CD14-positive monocyte (primary cell): ENCODE measurements around the gene MEAF6. TPM values are rescaled to one million over a fixed set of nuclear protein-coding genes. Genes with fewer than 3 reads are reported as not detected.
"Not testable (repeated sequence)": the region's sequence is repeated elsewhere in the genome, so short reads cannot be mapped to it uniquely, and the experiment has no call there.

Source experiments
- DNase-seq, 3 donors: peaks; one replicate each; pipeline ENCODE4 v3.0.0-alpha.2; 2011 to 2022
- H2AFZ ChIP-seq: 2 replicates; pipeline ENCODE4 v1.6.0; 2012; ENCODE audit warnings: mild to moderate bottlenecking, low read depth, low read length, inconsistent platforms; ENCODE audit not compliant: insufficient read depth, poor library complexity, severe bottlenecking
- H3K27ac ChIP-seq, 2 donors: 1 replicate in 1 of 2; 2 replicates in 1 of 2; pipeline ENCODE4 v1.5.1; 2012 to 2013; ENCODE audit warnings: low read length in 2 of 2, control low read depth in 1 of 2, inconsistent platforms in 1 of 2, low read depth in 1 of 2, mild to moderate bottlenecking in 1 of 2
- H3K27me3 ChIP-seq, 2 donors: one replicate each; pipeline versions ENCODE4 v1.6.0 to v1.6.1; 2011 to 2013; ENCODE audit warnings: low read length in 2 of 2; ENCODE audit not compliant: control insufficient read depth in 2 of 2, insufficient read depth in 2 of 2
- H3K36me3 ChIP-seq, 2 donors: replicated peaks in 1 of 2; 1 replicate in 1 of 2; 2 replicates in 1 of 2; pipeline versions ENCODE4 v1.5.1 to v1.6.1; 2012 to 2013; ENCODE audit warnings: low read length in 2 of 2, control low read depth in 1 of 2, inconsistent platforms in 1 of 2, mild to moderate bottlenecking in 1 of 2; ENCODE audit not compliant: insufficient read depth in 2 of 2, control insufficient read depth in 1 of 2
- H3K4me1 ChIP-seq, 2 donors: 1 replicate in 1 of 2; 2 replicates in 1 of 2; pipeline versions ENCODE4 v1.5.1 to v1.6.1; 2012 to 2013; ENCODE audit warnings: low read length in 2 of 2, control low read depth in 1 of 2, inconsistent platforms in 1 of 2, mild to moderate bottlenecking in 1 of 2, moderate library complexity in 1 of 2; ENCODE audit not compliant: insufficient read depth in 2 of 2, control insufficient read depth in 1 of 2
- H3K4me2 ChIP-seq: replicated peaks from 2 replicates; pipeline ENCODE3; 2012; ENCODE audit warnings: low read length, moderate library complexity, mild to moderate bottlenecking; ENCODE audit not compliant: poor library complexity, severe bottlenecking; ENCODE audit errors: extremely low read depth
- H3K4me3 ChIP-seq, 3 experiments: fragments of 200-600 bp in 1 of 3; sonication (generic) in 1 of 3; replicated peaks in 1 of 3; 1 replicate in 2 of 3; 2 replicates in 1 of 3; pipeline ENCODE4 v1.5.1; 2011 to 2013; ENCODE audit warnings: low read length in 3 of 3, mild to moderate bottlenecking in 3 of 3, control low read depth in 2 of 3, low read depth in 2 of 3, inconsistent platforms in 1 of 3, moderate library complexity in 1 of 3
- H3K79me2 ChIP-seq: 2 replicates; pipeline ENCODE4 v1.6.0; 2012; ENCODE audit warnings: mild to moderate bottlenecking, control low read depth, inconsistent platforms, low read length, moderate library complexity; ENCODE audit not compliant: insufficient read depth
- H3K9ac ChIP-seq: 2 replicates; pipeline ENCODE4 v1.6.0; 2017; ENCODE audit warnings: low read length, mild to moderate bottlenecking; ENCODE audit not compliant: insufficient read depth, poor library complexity, severe bottlenecking
- H3K9me3 ChIP-seq, 2 donors: replicated peaks in 1 of 2; 1 replicate in 1 of 2; 2 replicates in 1 of 2; pipeline versions ENCODE4 v1.5.1 to v1.6.1; 2012 to 2013; ENCODE audit warnings: low read length in 2 of 2, control low read depth in 1 of 2; ENCODE audit not compliant: control insufficient read depth in 1 of 2, insufficient read depth in 1 of 2
- H4K20me1 ChIP-seq: 2 replicates; pipeline ENCODE4 v1.6.0; 2012; ENCODE audit warnings: mild to moderate bottlenecking, low read length, control low read depth, moderate library complexity; ENCODE audit not compliant: insufficient read depth
- H3K27ac Mint-ChIP-seq, 7 donors: one replicate each; pipeline ENCODE4 v1.8.0; 2020; ENCODE audit warnings: mild to moderate bottlenecking in 7 of 7, mixed read lengths in 7 of 7, moderate library complexity in 6 of 7, inconsistent platforms in 2 of 7
- H3K27me3 Mint-ChIP-seq, 3 donors: one replicate each; pipeline ENCODE4 v1.8.0; 2021 to 2022; ENCODE audit warnings: low read depth in 3 of 3, mild to moderate bottlenecking in 3 of 3, mixed read lengths in 3 of 3, moderate library complexity in 3 of 3, inconsistent platforms in 1 of 3
- H3K36me3 Mint-ChIP-seq, 2 donors: one replicate each; pipeline ENCODE4 v1.8.0; 2020; ENCODE audit warnings: mixed read lengths in 2 of 2, inconsistent platforms in 1 of 2, mild to moderate bottlenecking in 1 of 2
- H3K4me1 Mint-ChIP-seq: one replicate; pipeline ENCODE4 v1.8.0; 2020; ENCODE audit warnings: mild to moderate bottlenecking, mixed read lengths
- H3K4me3 Mint-ChIP-seq, 2 donors: one replicate each; pipeline ENCODE4 v1.8.0; 2020; ENCODE audit warnings: mild to moderate bottlenecking in 2 of 2, mixed read lengths in 2 of 2, moderate library complexity in 1 of 2
- H3K9me3 Mint-ChIP-seq, 7 donors: one replicate each; pipeline ENCODE4 v1.8.0; 2020 to 2022; ENCODE audit warnings: mixed read lengths in 7 of 7, mild to moderate bottlenecking in 6 of 7, moderate library complexity in 6 of 7, inconsistent platforms in 2 of 7
- CTCF ChIP-seq: fragments of 200-600 bp; IDR thresholded peaks from one replicate; pipeline ENCODE4 v1.8.0; 2022; ENCODE audit warnings: antibody characterized with exemption, mild to moderate bottlenecking
- WGBS: methylation state at CpG from one replicate; pipeline ENCODE4 v1.1.5; 2013; ENCODE audit warnings: missing lambda C conversion rate; ENCODE audit not compliant: insufficient coverage; 5-methylcytosine and 5-hydroxymethylcytosine counted together
- intact Hi-C, 2 donors: fragments of 100-400 bp; cut with micrococcal nuclease; formaldehyde crosslinking; loops; one replicate each; pipeline versions ENCODE4 v1.15.0 to v1.15.1; 2023
- polyA plus RNA-seq, 3 donors: library from polyadenylated mRNA; depleted of rRNA in 1 of 3; unstranded in 2 of 3; stranded (reverse) in 1 of 3; fragments of 300-500 nt in 2 of 3; fragments of >200 nt in 1 of 3; fragmentation: Illumina TruSeq in 2 of 3; gene quantifications; 1 replicate in 2 of 3; 2 replicates in 1 of 3; pipeline ENCODE4 v1.2.3, GENCODE V29; 2012 to 2021

MEAF6 gene
- polyA plus RNA-seq, 3 donors: 56.7 to 99.8 (median 79.2) TPM

GRCh38 chr1:37537378-37537777, 22.8 kb upstream of the MEAF6 start:
- no peaks in the 10 kb centered on the region for H3K27me3 ChIP-seq
- no peak overlapping the region for H3K4me2 ChIP-seq
- no peak overlapping the region for H3K9ac ChIP-seq
- no peak overlapping the region for H3K4me3 ChIP-seq
- no peak overlapping the region for H3K4me3 Mint-ChIP-seq
- WGBS: no CpG with 5 or more reads among the region's 2 CpGs
- no peak overlapping the region for H3K27ac Mint-ChIP-seq
- DNase-seq: no peak
- H4K20me1 ChIP-seq: peaks cover 18% of the 10 kb centered on the region
- H3K36me3 ChIP-seq: peaks cover 57 to 75% of the 10 kb centered on the region in 2 donors
- H3K36me3 Mint-ChIP-seq: peaks cover 64 to 79% of the 10 kb centered on the region in 2 donors
- H3K79me2 ChIP-seq: peaks cover 7% of the 10 kb centered on the region
- intact Hi-C loops: no loop called here
- no peak for TF ChIP-seq CTCF
- no peak overlapping the region for H3K27ac ChIP-seq
- no peaks in the 10 kb centered on the region for H3K9me3 Mint-ChIP-seq
- H2AFZ ChIP-seq: no peak overlapping the region
- peaks cover 0 to 2% (median 0%) of the 10 kb centered on the region in 3 donors for H3K27me3 Mint-ChIP-seq
- H3K4me1 Mint-ChIP-seq: peaks cover 9% of the 10 kb centered on the region
- no peaks in the 10 kb centered on the region for H3K9me3 ChIP-seq
- peaks cover 3 to 5% of the 10 kb centered on the region in 2 donors for H3K4me1 ChIP-seq

- Histone ChIP-seq H2AFZ (no peak overlapping the region), H3K4me1 (peaks cover 3 to 5% of the 10 kb centered on the region in 2 donors), H3K79me2 (peaks cover 7% of the 10 kb centered on the region), H3K27me3 (no peaks in the 10 kb centered on the region), H3K36me3 (peaks cover 25 to 37% of the 10 kb centered on the region in 2 donors), H3K9me3 (no peaks in the 10 kb centered on the region), H4K20me1 (peaks cover 11% of the 10 kb centered on the region), H3K4me2 (no peak overlapping the region), H3K4me3 (no peak overlapping the region), H3K27ac (peak overlapping the region in 1 of 2 donors; percentile 61), H3K9ac (no peak overlapping the region)
- no peak for TF ChIP-seq CTCF
- intact Hi-C loops: no loop called here
- Mint-ChIP-seq H3K4me3 (no peak overlapping the region), H3K36me3 (peaks cover 34 to 42% of the 10 kb centered on the region in 2 donors), H3K27me3 (peaks cover 0 to 6% (median 2%) of the 10 kb centered on the region in 3 donors), H3K9me3 (no peaks in the 10 kb centered on the region), H3K4me1 (peaks cover 9% of the 10 kb centered on the region), H3K27ac (peak overlapping the region in 6 of 7 donors; percentile 30 to 87 (median 54))
- no peak for DNase-seq
- no CpG with 5 or more reads among the region's 4 CpGs for WGBS
Measured at GRCh38 chr1:37533317-37534093, 18.9 kb upstream of the MEAF6 start.

GRCh38 chr1:37532418-37533156, 18.0 kb upstream of the MEAF6 start:
- H3K4me2 ChIP-seq, H3K79me2 ChIP-seq, H3K4me3 Mint-ChIP-seq, H3K27me3 Mint-ChIP-seq, H3K9me3 Mint-ChIP-seq, H4K20me1 ChIP-seq, H3K9me3 ChIP-seq, H3K4me1 ChIP-seq, H3K27ac ChIP-seq, H3K4me1 Mint-ChIP-seq, H3K9ac ChIP-seq, H3K4me3 ChIP-seq, H2AFZ ChIP-seq, intact Hi-C loops, DNase-seq, H3K27me3 ChIP-seq: not testable (repeated sequence)
- H3K27ac Mint-ChIP-seq: peak overlapping the region in 1 of 7 donors; percentile 26
- peaks cover 26 to 33% of the 10 kb centered on the region in 2 donors for H3K36me3 Mint-ChIP-seq
- H3K36me3 ChIP-seq: peaks cover 16 to 28% of the 10 kb centered on the region in 2 donors
- WGBS: 93% methylated on average over 2 of the region's 4 CpGs
